Stimulated activated CD8-positive, alpha-beta memory T cell treated with anti-CD3 and anti-CD28 coated beads, Interleukin-4, amount 100 ng/mL, for 1 hour (primary cell): ENCODE data around the gene SEMA4G.

ENCODE experiments used
- DNase-seq, 2 donors: peaks; one replicate each; pipeline ENCODE4 v3.0.0-alpha.2; 2020; ENCODE audit warnings: low read depth in 2 of 2, low spot score in 1 of 2

The SEMA4G gene

DNA sequence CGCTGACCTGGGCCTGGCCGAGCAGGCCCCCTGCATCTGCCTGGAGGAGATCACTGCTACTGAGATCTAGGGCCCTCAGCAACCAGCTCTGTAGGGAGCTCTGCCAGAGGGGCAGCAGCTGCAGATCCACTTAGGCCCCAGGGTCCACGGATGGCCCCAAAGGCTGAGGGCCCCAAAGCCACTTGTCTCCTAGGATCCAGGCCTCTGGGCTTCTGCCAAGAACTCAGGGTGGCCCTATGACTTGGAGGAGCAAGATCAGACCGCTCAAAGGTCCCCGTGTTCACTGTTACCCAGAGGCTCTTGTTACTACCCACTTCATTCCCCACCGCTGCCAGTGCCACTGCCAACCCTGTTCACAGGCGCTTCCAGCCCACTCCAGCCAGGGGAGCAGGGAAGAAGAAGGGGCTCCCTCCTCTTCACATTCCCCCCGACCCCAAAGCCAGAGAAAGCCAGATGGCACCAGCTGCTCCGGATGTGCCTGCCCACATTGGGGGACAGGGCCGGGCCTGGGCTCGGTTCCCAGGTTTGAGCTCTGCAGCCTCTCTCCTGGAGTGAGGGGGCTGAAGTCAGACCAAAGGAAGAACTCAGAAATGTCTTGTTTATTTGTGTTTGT lies 37.9 kb downstream of the SEMA4G start:
- DNase-seq = no peak

GRCh38 chr10:101007915-101008822 lies 38.9 kb downstream of the SEMA4G start:
- no peak for DNase-seq

DNA sequence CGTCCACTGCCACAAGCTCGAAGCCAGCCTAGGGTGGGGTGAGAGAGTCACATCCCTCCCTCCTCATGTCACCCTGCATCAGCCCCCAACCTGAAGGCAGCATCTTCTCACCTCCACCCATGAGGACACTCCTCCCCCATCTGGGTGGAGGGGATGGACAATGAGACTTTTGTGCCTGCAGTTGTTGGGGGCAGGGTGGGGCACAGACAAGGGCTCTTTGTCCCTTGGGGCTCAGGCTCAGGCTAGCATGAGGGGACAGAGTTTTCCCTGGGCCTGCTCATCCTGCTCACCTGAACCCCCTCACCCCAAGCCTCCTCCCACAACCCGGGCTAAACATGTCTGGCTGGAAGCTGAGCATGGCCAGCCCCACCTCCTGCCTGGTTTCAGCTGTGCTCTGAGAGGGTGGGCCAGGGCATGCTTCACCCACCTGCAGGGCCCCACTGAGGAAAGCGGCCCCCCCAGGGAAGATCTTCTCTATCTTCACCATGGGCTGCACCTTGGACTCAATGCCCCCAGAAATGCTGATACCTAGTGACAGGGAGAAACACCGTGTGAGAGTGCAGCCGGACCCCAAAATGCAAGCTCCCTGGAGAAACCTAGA lies 39.6 kb downstream of the SEMA4G start:
- no peak for DNase-seq

DNA sequence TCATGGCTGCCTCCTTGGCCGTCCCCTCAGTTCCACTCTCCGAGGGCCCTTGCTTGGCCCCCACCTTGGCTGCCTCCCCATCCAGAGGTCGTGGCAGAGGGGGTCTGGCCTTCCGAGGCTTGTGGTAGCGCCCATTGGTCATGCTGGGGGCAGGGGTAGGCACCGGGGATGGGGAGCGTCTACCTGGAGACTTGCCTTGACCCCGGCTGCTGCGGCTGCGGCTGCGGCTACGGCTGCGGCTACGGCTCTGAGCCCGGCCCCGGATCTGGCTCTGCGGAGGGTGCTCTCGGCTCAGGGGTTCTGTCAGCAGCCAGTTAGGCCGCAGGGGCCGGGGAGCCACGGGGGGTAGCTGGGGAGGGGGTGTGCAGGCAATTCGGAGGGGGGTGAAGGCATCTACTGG lies 41.0 kb downstream of the SEMA4G start:
- DNase-seq = no peak

GRCh38 chr10:101011517-101012423 lies 42.5 kb downstream of the SEMA4G start:
- no peak for DNase-seq

DNA sequence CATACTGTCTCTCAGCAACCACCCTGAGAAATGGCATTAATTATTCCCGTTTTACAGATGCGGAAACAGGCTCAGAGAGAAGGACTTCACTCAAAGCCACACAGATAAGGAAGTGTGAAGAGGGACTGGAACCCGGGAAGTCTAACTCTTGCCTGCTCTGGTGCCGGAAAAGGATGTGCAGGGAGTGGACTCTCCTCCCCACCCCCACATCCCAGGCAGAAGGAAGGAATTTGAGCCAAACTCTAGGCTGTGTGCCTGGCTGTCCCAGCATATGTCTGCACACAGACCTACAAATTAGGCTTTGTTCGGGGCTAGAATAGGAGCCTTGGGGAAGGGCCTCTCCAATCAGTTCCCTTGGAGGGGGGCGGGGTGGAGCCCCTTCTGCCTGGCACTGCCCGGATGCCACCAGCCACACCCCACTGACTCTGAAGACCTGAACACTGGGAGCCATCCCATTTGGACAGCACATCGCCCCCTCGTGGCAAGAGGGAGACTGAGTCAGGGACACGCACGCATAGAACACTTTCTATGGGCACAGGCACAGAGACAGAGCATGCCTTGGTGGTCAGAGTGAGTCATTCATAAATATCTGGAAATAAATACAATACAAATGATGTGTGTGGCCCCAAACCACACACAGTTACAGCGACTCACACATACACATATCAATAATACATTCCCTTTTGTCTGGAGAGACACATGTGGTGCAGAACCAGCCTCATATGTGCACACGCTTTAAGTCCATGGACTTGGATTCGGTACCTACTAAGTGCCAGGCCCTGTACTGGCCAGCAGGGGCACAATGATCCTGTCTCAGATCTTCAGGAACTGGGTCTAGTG lies 43.4 kb downstream of the SEMA4G start:
- peak in 1 of 2 donors; percentile 61 for DNase-seq

- no peak for DNase-seq
Observed at GRCh38 chr10:101013365-101013825, 44.1 kb downstream of the SEMA4G start.

- DNase-seq = peak; percentile 49 to 60
Observed at GRCh38 chr10:101014230-101014884, 45.1 kb downstream of the SEMA4G start.

DNA sequence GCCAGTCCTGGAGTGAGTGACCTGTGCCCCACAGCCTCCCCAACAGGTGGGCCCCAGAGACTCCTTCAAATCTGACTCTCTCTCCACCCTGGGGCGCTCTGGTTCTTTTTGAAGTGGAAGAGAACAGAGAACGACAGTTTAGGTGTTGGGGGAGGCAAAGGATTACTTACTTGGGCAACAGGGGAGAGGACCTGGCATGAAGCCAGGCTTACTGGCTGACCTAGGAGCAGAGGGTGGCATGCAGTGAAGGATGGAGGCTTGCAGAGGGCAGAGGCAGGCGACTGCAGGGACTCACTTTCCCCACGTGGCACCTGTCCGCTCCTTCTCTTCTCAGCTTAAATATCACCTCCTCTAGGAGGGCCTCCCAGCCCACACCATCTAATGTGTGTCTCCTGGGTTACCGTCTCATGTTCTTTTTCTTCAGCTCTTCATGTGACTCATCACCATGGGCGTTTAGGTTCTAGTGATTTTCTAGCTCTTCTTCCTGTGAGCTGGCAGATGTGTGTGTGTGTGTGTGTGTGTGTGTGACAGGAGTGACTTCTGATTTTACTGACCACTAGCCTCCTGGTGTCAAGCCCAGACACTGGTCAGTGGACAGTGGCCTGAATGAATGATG lies 45.8 kb downstream of the SEMA4G start:
- DNase-seq = no peak

DNA sequence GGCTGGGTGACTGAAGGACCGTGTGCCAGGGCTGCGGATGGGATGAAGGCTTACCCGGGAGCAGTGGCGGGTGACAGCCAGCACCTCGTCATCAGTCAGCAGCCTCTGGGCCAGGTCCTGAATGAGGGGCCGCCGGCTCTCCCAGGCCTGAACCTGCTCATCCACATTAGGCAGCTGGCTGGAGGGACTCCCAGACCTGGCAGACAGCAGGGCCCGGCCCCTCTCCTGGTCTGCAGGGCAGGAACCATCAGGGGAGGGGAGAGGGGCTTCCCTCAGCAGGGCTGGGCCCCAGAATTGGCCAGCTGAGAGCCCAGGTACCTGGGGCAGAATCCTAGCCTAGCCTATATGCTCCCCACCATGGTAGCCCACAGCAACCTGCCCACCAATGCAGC lies 46.3 kb downstream of the SEMA4G start:
- no peak for DNase-seq

DNA sequence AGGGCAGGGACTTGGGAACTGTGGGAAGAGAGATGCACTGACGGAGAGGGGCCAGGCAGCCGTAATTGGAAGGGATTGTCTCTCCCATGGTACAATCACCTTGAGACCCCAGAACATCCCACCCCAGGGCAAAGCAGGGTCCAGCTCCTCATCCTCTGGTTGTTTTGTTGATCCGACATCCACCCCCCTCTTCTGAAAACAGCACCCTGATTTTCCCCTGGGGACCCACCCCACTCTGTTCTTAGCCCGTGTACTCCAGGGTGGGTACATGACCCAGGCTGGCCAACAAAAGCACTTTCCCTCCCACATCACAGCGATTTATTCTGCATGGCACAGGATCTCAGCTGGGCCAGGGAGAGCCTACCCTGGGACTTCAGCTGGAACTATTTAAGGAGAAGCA lies 47.5 kb downstream of the SEMA4G start:
- no peak for DNase-seq

DNA sequence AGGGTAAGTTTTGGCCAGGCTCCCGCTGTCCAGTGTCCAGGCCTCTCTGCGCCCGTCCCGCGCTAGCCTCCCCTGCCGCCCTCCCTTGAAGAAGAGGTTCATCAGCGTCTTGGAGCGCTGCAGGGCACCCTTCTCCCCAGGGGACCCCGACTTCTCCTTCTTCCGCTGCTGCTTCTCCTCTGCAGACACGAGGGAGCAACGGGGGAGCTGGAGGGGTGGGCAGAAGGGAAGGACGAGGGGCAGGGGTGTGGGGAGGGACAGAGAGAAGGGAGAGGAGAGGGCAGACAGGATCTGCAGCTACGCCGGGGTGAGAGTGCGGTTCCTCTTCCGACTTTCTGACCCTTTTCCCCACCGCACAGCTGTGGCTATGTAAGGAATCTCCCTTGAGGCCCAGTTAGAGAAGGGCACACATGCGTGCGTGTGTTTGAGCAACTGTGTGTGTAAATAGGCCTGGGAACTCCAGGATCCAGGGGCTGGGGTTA lies 48.9 kb downstream of the SEMA4G start:
- no peak for DNase-seq

DNA sequence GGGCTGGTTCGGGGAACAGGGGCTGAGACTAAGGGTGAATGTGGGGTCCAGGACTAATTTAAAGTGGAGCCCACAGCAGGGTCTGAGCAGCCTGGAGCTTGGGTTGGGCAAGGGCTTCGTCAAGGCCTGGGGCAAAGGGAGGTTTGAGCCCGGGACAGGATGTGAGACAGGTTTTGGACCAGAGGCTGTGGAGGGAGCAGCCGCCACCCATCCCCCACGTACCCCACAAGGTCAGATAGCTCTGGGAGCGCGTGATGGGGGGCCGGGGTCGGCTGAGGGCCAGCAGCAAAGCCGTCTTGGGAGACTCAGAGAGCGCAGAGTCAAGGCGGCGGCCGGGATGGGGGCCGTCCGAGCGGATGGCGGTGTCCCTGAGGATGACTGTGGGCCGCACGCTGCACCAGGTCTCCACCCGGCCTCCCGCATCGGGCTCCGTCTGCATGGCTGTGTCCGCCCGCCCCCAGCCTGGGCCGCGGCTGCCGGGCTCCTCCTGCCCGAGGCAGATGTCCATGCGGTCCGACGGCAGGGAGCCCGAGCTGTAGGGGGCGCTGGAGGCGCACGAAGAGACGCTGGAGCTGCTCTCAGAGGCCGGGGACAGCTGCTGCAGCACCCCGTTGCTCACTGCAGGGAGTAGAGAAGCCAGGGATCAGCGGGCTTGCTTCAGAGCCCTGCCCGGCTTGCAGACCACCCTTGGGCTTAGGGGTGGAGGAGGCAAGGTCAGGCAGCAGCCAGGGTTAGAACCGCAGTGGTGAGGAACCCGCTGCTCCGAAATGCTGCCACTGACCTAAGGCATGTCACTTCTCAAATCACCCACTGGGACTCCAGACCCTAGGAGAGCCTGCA lies 49.5 kb downstream of the SEMA4G start:
- DNase-seq = no peak
